Stimulated activated CD8-positive, alpha-beta memory T cell treated with anti-CD3 and anti-CD28 coated beads, Interleukin-15, amount 100 ng/mL, for 4 hours (primary cell): Measurements from ENCODE around the gene RBM20.

ENCODE experiments used
- DNase-seq, 2 donors: peaks; one replicate each; pipeline ENCODE4 v3.0.0-alpha.2; 2020; ENCODE audit warnings: low read depth in 2 of 2

Gene RBM20

GRCh38 chr10:110811791-110812581, 167.8 kb downstream of the RBM20 start:
- DNase-seq = no peak

GRCh38 chr10:110812583-110812982, 168.4 kb downstream of the RBM20 start:
- DNase-seq = no peak

GRCh38 chr10:110813743-110814472, 169.8 kb downstream of the RBM20 start:
- no peak for DNase-seq

- DNase-seq = no peak
Measured at GRCh38 chr10:110815354-110816004, 171.3 kb downstream of the RBM20 start.

GRCh38 chr10:110817614-110818013, 173.5 kb downstream of the RBM20 start:
- DNase-seq = no peak

GRCh38 chr10:110818311-110819256, 174.4 kb downstream of the RBM20 start:
- no peak for DNase-seq

GRCh38 chr10:110820321-110820814, 176.2 kb downstream of the RBM20 start:
- no peak for DNase-seq

GRCh38 chr10:110821508-110821907, 177.4 kb downstream of the RBM20 start:
- no peak for DNase-seq

GRCh38 chr10:110822035-110822711, 178.0 kb downstream of the RBM20 start:
- DNase-seq = no peak

GRCh38 chr10:110822712-110823311, 178.7 kb downstream of the RBM20 start:
- no peak for DNase-seq

- DNase-seq = no peak
Measured at GRCh38 chr10:110824152-110824441, 180.0 kb downstream of the RBM20 start.

- DNase-seq = no peak
Measured at GRCh38 chr10:110824660-110825059, 180.5 kb downstream of the RBM20 start.

GRCh38 chr10:110825508-110825907, 181.4 kb downstream of the RBM20 start:
- DNase-seq = no peak

- DNase-seq = no peak
Measured at GRCh38 chr10:110827410-110827809, 183.3 kb downstream of the RBM20 start.

- no peak for DNase-seq
Measured at GRCh38 chr10:110827875-110828274, 183.7 kb downstream of the RBM20 start.

GRCh38 chr10:110828525-110828924, 184.4 kb downstream of the RBM20 start:
- no peak for DNase-seq

GRCh38 chr10:110829721-110830410, 185.7 kb downstream of the RBM20 start:
- no peak for DNase-seq

- DNase-seq = no peak
Measured at GRCh38 chr10:110833234-110833940, 189.3 kb downstream of the RBM20 start.

GRCh38 chr10:110833941-110834628, 189.9 kb downstream of the RBM20 start:
- DNase-seq = no peak
